HEK293 (cell line): ENCODE data around the gene TMEM134.
"Not testable (repeated sequence)": the region's sequence is repeated elsewhere in the genome, so short reads cannot be mapped to it uniquely, and the experiment has no call there.

Experiments
- CTCF ChIA-PET: fragments of 350-600 bp; formaldehyde crosslinking; extraction: SDS; loops from one replicate; lab custom pipeline; 2021; ENCODE audit warnings: antibody characterized with exemption; lab: Yijun Ruan, JAX
- POLR2A ChIA-PET: fragments of 300-600 bp; formaldehyde crosslinking; extraction: SDS; loops from one replicate; lab custom pipeline; 2020; ENCODE audit warnings: antibody characterized with exemption, inconsistent platforms; lab: Yijun Ruan, JAX
- H3K27ac ChIP-seq: fragments of 200-500 bp; sonication (Bioruptor generic); 2 replicates; pipeline ENCODE4 v1.5.1; 2014; ENCODE audit warnings: low read depth, low read length, control low read depth, inconsistent platforms; ENCODE audit errors: extremely low read depth
- H3K36me3 ChIP-seq, 2 experiments: fragments of 200-500 bp in 1 of 2; sonication (Bioruptor generic) in 1 of 2; 1 replicate in 1 of 2; 2 replicates in 1 of 2; pipeline ENCODE4 v1.5.1; 2014 to 2017; ENCODE audit warnings: inconsistent platforms in 2 of 2, low read length in 2 of 2; ENCODE audit not compliant: control insufficient read depth in 2 of 2, insufficient read depth in 1 of 2
- H3K4me1 ChIP-seq: fragments of 200-500 bp; sonication (Bioruptor generic); 2 replicates; pipeline ENCODE4 v1.5.1; 2014; ENCODE audit warnings: mild to moderate bottlenecking, low read length, inconsistent platforms; ENCODE audit not compliant: control insufficient read depth, insufficient read depth
- H3K4me3 ChIP-seq: 2 replicates; pipeline ENCODE4 v1.5.1; 2011; ENCODE audit warnings: low read depth, mild to moderate bottlenecking, control low read depth, low read length, moderate library complexity
- H3K9me3 ChIP-seq: fragments of 200-500 bp; sonication (Bioruptor generic); 2 replicates; pipeline ENCODE4 v1.5.1; 2014; ENCODE audit warnings: low read depth, low read length, inconsistent platforms; ENCODE audit not compliant: control insufficient read depth, insufficient read depth
- ATF2 ChIP-seq: fragments of 450-650 bp; formaldehyde crosslinking; IDR thresholded peaks from 2 replicates; pipeline ENCODE4 v1.5.1; 2016; ENCODE audit warnings: missing biosample characterization, missing genetic modification characterization, low read depth
- MYNN ChIP-seq: fragments of 450-650 bp; formaldehyde crosslinking; IDR thresholded peaks from 2 replicates; pipeline ENCODE4 v1.5.1; 2016; ENCODE audit warnings: missing biosample characterization, missing genetic modification characterization, borderline replicate concordance
- SALL2 ChIP-seq: fragments of 450-650 bp; formaldehyde crosslinking; IDR thresholded peaks from 2 replicates; pipeline ENCODE4 v1.5.0; 2017; ENCODE audit warnings: missing biosample characterization, mild to moderate bottlenecking, missing genetic modification characterization, borderline replicate concordance
- TRIM28 ChIP-seq: IDR thresholded peaks from 2 replicates; pipeline ENCODE4 v1.6.1; 2011; ENCODE audit warnings: low read length, control low read depth, borderline replicate concordance
- ZBTB20 ChIP-seq: fragments of 450-650 bp; formaldehyde crosslinking; IDR thresholded peaks from 2 replicates; pipeline ENCODE4 v1.5.1; 2016; ENCODE audit warnings: missing biosample characterization, missing genetic modification characterization
- ZBTB6 ChIP-seq: fragments of 450-650 bp; formaldehyde crosslinking; IDR thresholded peaks from 2 replicates; pipeline ENCODE4 v1.5.1; 2017; ENCODE audit warnings: missing biosample characterization, missing genetic modification characterization
- ZNF184 ChIP-seq: fragments of 450-650 bp; IDR thresholded peaks from 2 replicates; pipeline ENCODE4 v1.5.1; 2018; ENCODE audit warnings: missing biosample characterization, mild to moderate bottlenecking, missing genetic modification characterization
- ZNF292 ChIP-seq: fragments of 450-650 bp; formaldehyde crosslinking; IDR thresholded peaks from 2 replicates; pipeline ENCODE4 v1.5.1; 2016; ENCODE audit warnings: low read depth, missing biosample characterization, missing genetic modification characterization, borderline replicate concordance
- ZNF391 ChIP-seq: fragments of 450-650 bp; formaldehyde crosslinking; IDR thresholded peaks from 2 replicates; pipeline ENCODE4 v1.5.1; 2016; ENCODE audit warnings: low read depth, missing biosample characterization, missing genetic modification characterization, borderline replicate concordance
- ZNF544 ChIP-seq: fragments of 450-650 bp; formaldehyde crosslinking; IDR thresholded peaks from 2 replicates; pipeline ENCODE4 v1.5.0; 2017; ENCODE audit warnings: missing biosample characterization, missing genetic modification characterization
- ZNF548 ChIP-seq: fragments of 450-650 bp; formaldehyde crosslinking; IDR thresholded peaks from 2 replicates; pipeline ENCODE4 v1.5.1; 2016; ENCODE audit warnings: missing biosample characterization, missing genetic modification characterization
- ZNF549 ChIP-seq: fragments of 450-650 bp; IDR thresholded peaks from 2 replicates; pipeline ENCODE4 v1.5.1; 2018; ENCODE audit warnings: missing biosample characterization, missing genetic modification characterization, mild to moderate bottlenecking, inconsistent platforms, moderate library complexity
- ZNF571 ChIP-seq: fragments of 450-650 bp; formaldehyde crosslinking; IDR thresholded peaks from 2 replicates; pipeline ENCODE4 v1.5.0; 2017; ENCODE audit warnings: missing biosample characterization, missing genetic modification characterization
- ZNF600 ChIP-seq: fragments of 450-650 bp; formaldehyde crosslinking; IDR thresholded peaks from 2 replicates; pipeline ENCODE4 v1.5.1; 2016; ENCODE audit warnings: missing biosample characterization, missing genetic modification characterization
- ZNF701 ChIP-seq: fragments of 450-650 bp; formaldehyde crosslinking; IDR thresholded peaks from 2 replicates; pipeline ENCODE4 v1.5.1; 2016; ENCODE audit warnings: missing biosample characterization, missing genetic modification characterization
- ZNF76 ChIP-seq: fragments of 450-650 bp; formaldehyde crosslinking; IDR thresholded peaks from 2 replicates; pipeline ENCODE4; 2016; ENCODE audit warnings: low read depth, missing biosample characterization, missing genetic modification characterization, borderline replicate concordance
- ZNF792 ChIP-seq: fragments of 450-650 bp; formaldehyde crosslinking; IDR thresholded peaks from 2 replicates; pipeline ENCODE4 v1.5.1; 2016; ENCODE audit warnings: missing biosample characterization, missing genetic modification characterization
- ZNF830 ChIP-seq: fragments of 450-650 bp; IDR thresholded peaks from 2 replicates; pipeline ENCODE4 v1.5.0; 2018; ENCODE audit warnings: missing biosample characterization, missing genetic modification characterization, low read depth, mild to moderate bottlenecking, moderate library complexity
- TF ChIP-seq, protein P1 (sequence below): fragments of 450-650 bp; formaldehyde crosslinking; IDR thresholded peaks from 2 replicates; pipeline ENCODE4 v1.5.1; 2016; ENCODE audit warnings: missing biosample characterization, missing genetic modification characterization

The TMEM134 gene

DNA sequence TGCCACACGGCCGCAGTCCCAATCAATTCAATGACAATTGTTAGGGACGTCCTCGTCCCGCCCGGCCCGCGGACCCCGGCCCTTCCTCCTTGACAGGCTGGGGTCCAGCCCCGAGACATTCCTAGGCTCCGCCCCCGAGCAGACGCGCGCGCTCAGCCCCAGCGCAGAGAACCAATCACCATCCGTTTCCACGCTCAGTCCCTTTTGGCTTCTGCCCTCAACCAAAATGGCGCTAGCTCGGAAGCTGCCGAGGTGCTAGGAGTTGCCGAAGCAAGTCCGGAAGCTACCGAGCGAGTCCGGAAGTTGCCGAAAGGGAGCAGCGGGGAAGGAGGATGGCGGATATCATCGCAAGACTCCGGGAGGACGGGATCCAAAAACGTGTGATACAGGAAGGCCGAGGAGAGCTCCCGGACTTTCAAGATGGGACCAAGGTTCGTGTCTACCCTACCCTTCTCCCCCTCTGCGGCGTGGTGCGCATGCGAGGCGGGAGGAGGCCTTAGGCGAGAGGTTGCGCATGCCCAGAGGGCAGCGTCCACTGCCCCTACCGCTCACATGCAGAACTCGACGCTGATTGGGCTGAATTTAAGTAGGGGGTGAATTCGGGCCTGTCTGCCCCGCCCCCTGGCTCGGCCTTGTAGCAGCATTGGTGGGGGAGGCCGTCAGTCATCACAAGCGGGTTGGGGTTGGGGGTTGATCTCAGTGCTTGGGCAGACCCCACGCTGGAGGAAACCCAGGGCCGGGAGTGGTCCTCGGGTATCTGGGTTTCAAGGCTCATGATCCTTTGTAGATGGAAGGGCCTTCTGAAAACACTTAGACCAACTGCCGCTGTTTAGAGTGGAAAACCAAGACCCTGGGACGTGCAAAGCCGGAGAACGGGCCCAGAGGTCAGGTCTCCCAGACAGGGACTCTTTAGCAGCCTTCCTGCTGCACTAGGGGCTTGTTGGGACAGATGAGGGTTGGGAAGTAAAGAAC is 14.1 kb upstream of the TMEM134 start, which contains the start of gene AIP (continued):
- TF ChIP-seq ZNF549: no peak
- TF ChIP-seq ZNF571 (tag by site-specific recombination): no peak
- TF ChIP-seq ZNF76 (tag by site-specific recombination): peak; percentile 82

GRCh38 chr11:67482275-67482826 is 13.3 kb upstream of the TMEM134 start:
- CTCF ChIA-PET: interaction anchor here (0.8 kb wide), 1 partner anchor 90 kb away, joined by 3 read pairs; no protein-coding TSS in a partner anchor
- H3K4me3 ChIP-seq: peak overlapping the region; percentile 77
- no peaks in the 10 kb centered on the region for H3K9me3 ChIP-seq
- H3K4me1 ChIP-seq: no peaks in the 10 kb centered on the region
- TF ChIP-seq ZNF701 (no peak), ZNF391 (tag by site-specific recombination) (no peak), ZNF830 (tag by site-specific recombination) (no peak), ZBTB20 (no peak), ZNF184 (tag by site-specific recombination) (no peak)
- peaks cover 0 to 11% of the 10 kb centered on the region in 2 experiments; a peak in 1 of 3 replicates for H3K36me3 ChIP-seq
- POLR2A ChIA-PET: interaction anchor here (0.6 to 1.6 kb wide), 10 partner anchors 8 to 822 kb away, joined by 3 to 11 read pairs (median 4); partner anchors contain the start of genes PPP1CA, RAD9A and TMEM134
- H3K27ac ChIP-seq: no peak overlapping the region

DNA sequence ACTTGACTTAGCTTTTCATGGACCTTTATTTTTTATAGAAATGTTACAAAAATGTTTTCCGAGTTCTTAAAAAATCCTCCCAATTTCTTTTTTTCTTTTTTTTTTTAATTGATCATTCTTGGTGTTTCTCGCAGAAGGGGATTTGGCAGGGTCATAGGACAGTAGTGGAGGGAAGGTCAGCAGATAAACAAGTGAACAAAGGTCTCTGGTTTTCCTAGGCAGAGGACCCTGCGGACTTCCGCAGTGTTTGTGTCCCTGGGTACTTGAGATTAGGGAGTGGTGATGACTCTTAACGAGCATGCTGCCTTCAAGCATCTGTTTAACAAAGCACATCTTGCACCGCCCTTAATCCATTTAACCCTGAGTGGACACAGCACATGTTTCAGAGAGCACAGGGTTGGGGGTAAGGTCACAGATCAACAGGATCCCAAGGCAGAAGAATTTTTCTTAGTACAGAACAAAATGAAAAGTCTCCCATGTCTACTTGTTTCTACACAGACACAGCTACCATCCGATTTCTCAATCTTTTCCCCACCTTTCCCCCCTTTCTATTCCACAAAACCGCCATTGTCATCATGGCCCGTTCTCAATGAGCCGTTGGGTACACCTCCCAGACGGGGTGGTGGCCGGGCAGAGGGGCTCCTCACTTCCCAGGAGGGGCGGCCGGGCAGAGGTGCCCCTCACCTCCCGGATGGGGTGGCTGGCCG is 8.4 kb upstream of the TMEM134 start:
- H3K4me3 ChIP-seq, H3K4me1 ChIP-seq, CTCF ChIA-PET, H3K36me3 ChIP-seq, H3K27ac ChIP-seq, H3K9me3 ChIP-seq: not testable (repeated sequence)
- POLR2A ChIA-PET: interaction anchor here (0.6 kb wide), 1 partner anchor 17 kb away, joined by 6 read pairs; no protein-coding TSS in a partner anchor

- CTCF ChIA-PET, H3K36me3 ChIP-seq, H3K27ac ChIP-seq, H3K4me3 ChIP-seq, H3K4me1 ChIP-seq, H3K9me3 ChIP-seq: not testable (repeated sequence)
- POLR2A ChIA-PET: interaction anchor here (0.6 kb wide), 1 partner anchor 33 kb away, joined by 3 read pairs; the partner anchor contains the start of gene CORO1B
Observed at GRCh38 chr11:67476692-67477091, 7.6 kb upstream of the TMEM134 start.

- H3K4me1 ChIP-seq: no peaks in the 10 kb centered on the region
- CTCF ChIA-PET: interaction anchor here (0.6 to 1.2 kb wide), 2 partner anchors 142 to 221 kb away, joined by 3 read pairs; no protein-coding TSS in a partner anchor
- TF ChIP-seq ZBTB6 (tag by site-specific recombination) (no peak), ZNF830 (tag by site-specific recombination) (no peak), ZNF544 (no peak), ZNF792 (no peak), ATF2 (no peak), SALL2 (no peak), MYNN (no peak), ZNF292 (tag by site-specific recombination) (no peak), TRIM28 (no peak), ZNF600 (tag by site-specific recombination) (no peak), ZNF548 (tag by site-specific recombination) (no peak)
- TF ChIP-seq, protein P1, sequence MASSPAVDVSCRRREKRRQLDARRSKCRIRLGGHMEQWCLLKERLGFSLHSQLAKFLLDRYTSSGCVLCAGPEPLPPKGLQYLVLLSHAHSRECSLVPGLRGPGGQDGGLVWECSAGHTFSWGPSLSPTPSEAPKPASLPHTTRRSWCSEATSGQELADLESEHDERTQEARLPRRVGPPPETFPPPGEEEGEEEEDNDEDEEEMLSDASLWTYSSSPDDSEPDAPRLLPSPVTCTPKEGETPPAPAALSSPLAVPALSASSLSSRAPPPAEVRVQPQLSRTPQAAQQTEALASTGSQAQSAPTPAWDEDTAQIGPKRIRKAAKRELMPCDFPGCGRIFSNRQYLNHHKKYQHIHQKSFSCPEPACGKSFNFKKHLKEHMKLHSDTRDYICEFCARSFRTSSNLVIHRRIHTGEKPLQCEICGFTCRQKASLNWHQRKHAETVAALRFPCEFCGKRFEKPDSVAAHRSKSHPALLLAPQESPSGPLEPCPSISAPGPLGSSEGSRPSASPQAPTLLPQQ (tag by site-specific recombination): no peak
- H3K36me3 ChIP-seq: no peaks in the 10 kb centered on the region
- no peak overlapping the region for H3K4me3 ChIP-seq
- H3K27ac ChIP-seq: no peak overlapping the region
- POLR2A ChIA-PET: no interaction called here
- no peaks in the 10 kb centered on the region for H3K9me3 ChIP-seq
Observed at GRCh38 chr11:67472882-67473281, 3.8 kb upstream of the TMEM134 start.
